Lung (tissue), 12 donors: Measurements from ENCODE around the gene FSTL1. TPM values are rescaled to one million over a fixed set of nuclear protein-coding genes. Genes with fewer than 3 reads are reported as not detected.
A peak's percentile ranks its signal among the peaks of the same experiment; 100 is the strongest.

Source experiments
- ATAC-seq: fragments of 200-7000 bp; cut with Tn5 transposase; one replicate; pipeline ENCODE4 v1.9.1; 2020; ENCODE audit warnings: moderate number of reproducible peaks; ENCODE audit not compliant: insufficient read depth, low FRiP score
- DNase-seq, 3 donors: peaks; one replicate each; pipeline ENCODE4 v3.0.0-alpha.2; 2013 to 2017
- H3K27ac ChIP-seq, 2 donors: one replicate each; pipeline ENCODE4 v1.5.1; 2013; ENCODE audit warnings: mild to moderate bottlenecking in 2 of 2, moderate library complexity in 2 of 2, control low read depth in 1 of 2, inconsistent platforms in 1 of 2, low read depth in 1 of 2, low read length in 1 of 2
- H3K27me3 ChIP-seq, 3 donors: one replicate each; pipeline ENCODE4 v1.5.1; 2013; ENCODE audit warnings: low read length in 2 of 3; ENCODE audit not compliant: control insufficient read depth in 3 of 3, insufficient read depth in 3 of 3
- H3K36me3 ChIP-seq, 4 donors: one replicate each; pipeline ENCODE4 v1.5.1; 2013; ENCODE audit warnings: low read length in 4 of 4, mild to moderate bottlenecking in 1 of 4, moderate library complexity in 1 of 4; ENCODE audit not compliant: control insufficient read depth in 4 of 4, insufficient read depth in 4 of 4
- H3K4me1 ChIP-seq, 5 donors: one replicate each; pipeline ENCODE4 v1.5.1; 2013; ENCODE audit warnings: low read length in 5 of 5, mild to moderate bottlenecking in 2 of 5, moderate library complexity in 1 of 5; ENCODE audit not compliant: control insufficient read depth in 5 of 5, insufficient read depth in 5 of 5
- H3K4me3 ChIP-seq: one replicate; pipeline ENCODE4 v1.5.1; 2013; ENCODE audit warnings: mild to moderate bottlenecking, control low read depth, moderate library complexity
- H3K9ac ChIP-seq, 2 donors: one replicate each; pipeline ENCODE4 v1.5.1; 2013; ENCODE audit warnings: low read length in 2 of 2, control low read depth in 1 of 2; ENCODE audit not compliant: insufficient read depth in 1 of 2
- H3K9me3 ChIP-seq, 4 donors: one replicate each; pipeline ENCODE4 v1.5.1; 2013; ENCODE audit warnings: low read length in 3 of 4, mild to moderate bottlenecking in 1 of 4, moderate library complexity in 1 of 4; ENCODE audit not compliant: control insufficient read depth in 4 of 4, insufficient read depth in 3 of 4
- CTCF ChIP-seq: IDR thresholded peaks from 2 replicates; pipeline ENCODE4 v1.5.1; 2012; ENCODE audit warnings: mild to moderate bottlenecking; ENCODE audit errors: control extremely low read depth, extremely low read depth
- WGBS, 2 donors: extraction: QIAGEN DNeasy Blood & Tissue Kit; methylation state at CpG; one replicate each; pipeline ENCODE4 v1.1.7; 2013; 5-methylcytosine and 5-hydroxymethylcytosine counted together
- polyA plus RNA-seq, 2 donors: library from polyadenylated mRNA; stranded (reverse); fragments of 200-250 nt; gene quantifications; one replicate each; pipeline ENCODE4 v1.2.1, GENCODE V29; 2013
- total RNA-seq, 2 donors: library from RNA; depleted of rRNA in 1 of 2; stranded (reverse); fragments of >200 nt in 1 of 2; gene quantifications; one replicate each; pipeline ENCODE4 v1.2.1, GENCODE V29; 2014 to 2021
- donor health status: control.
- donor health status: control.
- donor health status: Bipolar disorder and iron deficiency.
- donor health status: healthy.
- donor health status: DM: yes; HTN: yes; CAD: no.

Gene FSTL1
- total and polyA plus RNA-seq, 4 donors: 24.9 to 544 (median 192) TPM

GRCh38 chr3:120421926-120422325 is 28.9 kb downstream of the FSTL1 start:
- DNase-seq (peak in 2 of 3 donors; percentile 65), ATAC-seq (no peak)
- no peaks in the 10 kb centered on the region for H3K27me3 ChIP-seq
- no peaks in the 10 kb centered on the region for H3K9me3 ChIP-seq
- H3K9ac ChIP-seq: no peak overlapping the region
- H3K36me3 ChIP-seq: peaks cover 0 to 10% (median 3%) of the 10 kb centered on the region in 4 donors
- 89 to 92% methylated on average over 2 of the region's 2 CpGs for WGBS, 2 donors
- peaks cover 8 to 74% (median 45%) of the 10 kb centered on the region in 5 donors for H3K4me1 ChIP-seq
- no peak overlapping the region for H3K4me3 ChIP-seq
- TF ChIP-seq CTCF: no peak
- H3K27ac ChIP-seq: peak overlapping the region in 1 of 2 donors; percentile 90

- DNase-seq (peak; percentile 75 to 93 (median 93)), ATAC-seq (no peak)
- H3K4me3 ChIP-seq: no peak overlapping the region
- no peaks in the 10 kb centered on the region for H3K9me3 ChIP-seq
- 43 to 53% methylated on average over 6 of the region's 6 CpGs for WGBS, 2 donors
- H3K27ac ChIP-seq: peak overlapping the region; percentile 59 to 90
- TF ChIP-seq CTCF: no peak
- peaks cover 0 to 4% (median under 1%) of the 10 kb centered on the region in 4 donors for H3K36me3 ChIP-seq
- H3K4me1 ChIP-seq: peaks cover 10 to 71% (median 41%) of the 10 kb centered on the region in 5 donors
- H3K9ac ChIP-seq: peak overlapping the region; percentile 57 to 63
- H3K27me3 ChIP-seq: no peaks in the 10 kb centered on the region
Measured at GRCh38 chr3:120420928-120421551, 29.8 kb downstream of the FSTL1 start.

GRCh38 chr3:120420360-120420759 is 30.4 kb downstream of the FSTL1 start:
- no peaks in the 10 kb centered on the region for H3K27me3 ChIP-seq
- 71 to 87% methylated on average over 3 of the region's 3 CpGs for WGBS, 2 donors
- H3K9me3 ChIP-seq: no peaks in the 10 kb centered on the region
- peak overlapping the region in 1 of 2 donors; percentile 90 for H3K27ac ChIP-seq
- no peak overlapping the region for H3K4me3 ChIP-seq
- no peak for ATAC-seq
- no peak for TF ChIP-seq CTCF
- peaks cover 0 to 4% (median under 1%) of the 10 kb centered on the region in 4 donors for H3K36me3 ChIP-seq
- DNase-seq: no peak
- peaks cover 12 to 65% (median 37%) of the 10 kb centered on the region in 5 donors for H3K4me1 ChIP-seq
- H3K9ac ChIP-seq: no peak overlapping the region
